Epithelial cell of proximal tubule (primary cell): ENCODE measurements around the gene CSNK1A1L. TPM values are rescaled to one million over a fixed set of nuclear protein-coding genes. Genes with fewer than 3 reads are reported as not detected.

Source experiments
- DNase-seq: peaks from one replicate; pipeline ENCODE4 v3.0.0-alpha.2; 2011; ENCODE audit warnings: low read depth
- H3K4me3 ChIP-seq: 2 replicates; pipeline ENCODE4 v1.5.1; 2011; ENCODE audit warnings: low read depth, mild to moderate bottlenecking, low read length
- CTCF ChIP-seq: conservative IDR thresholded peaks from 2 replicates; pipeline ENCODE4 v1.5.1; 2012; ENCODE audit warnings: low read depth, mild to moderate bottlenecking, low read length
- total RNA-seq: library from RNA; depleted of rRNA; stranded (reverse); fragments of >200 nt; gene quantifications from 2 replicates; pipeline ENCODE4 v1.2.3, GENCODE V29; 2015

Gene CSNK1A1L
- total RNA-seq, 1 donor from 2014 or later: not detected

- H3K4me3 ChIP-seq: no peak overlapping the region
- no peak for DNase-seq
- no peak for TF ChIP-seq CTCF
These were observed 33.9 kb upstream of the CSNK1A1L start for GRCh38 chr13:37139356-37139755.

GRCh38 chr13:37138926-37139325 lies 33.5 kb upstream of the CSNK1A1L start:
- TF ChIP-seq CTCF: no peak
- DNase-seq: no peak
- no peak overlapping the region for H3K4me3 ChIP-seq

- H3K4me3 ChIP-seq: no peak overlapping the region
- DNase-seq: no peak
- TF ChIP-seq CTCF: peak; percentile 40
These were observed 32.7 kb upstream of the CSNK1A1L start for GRCh38 chr13:37138169-37138568.

GRCh38 chr13:37136633-37137032 lies 31.2 kb upstream of the CSNK1A1L start:
- no peak for TF ChIP-seq CTCF
- H3K4me3 ChIP-seq: no peak overlapping the region
- no peak for DNase-seq

DNA sequence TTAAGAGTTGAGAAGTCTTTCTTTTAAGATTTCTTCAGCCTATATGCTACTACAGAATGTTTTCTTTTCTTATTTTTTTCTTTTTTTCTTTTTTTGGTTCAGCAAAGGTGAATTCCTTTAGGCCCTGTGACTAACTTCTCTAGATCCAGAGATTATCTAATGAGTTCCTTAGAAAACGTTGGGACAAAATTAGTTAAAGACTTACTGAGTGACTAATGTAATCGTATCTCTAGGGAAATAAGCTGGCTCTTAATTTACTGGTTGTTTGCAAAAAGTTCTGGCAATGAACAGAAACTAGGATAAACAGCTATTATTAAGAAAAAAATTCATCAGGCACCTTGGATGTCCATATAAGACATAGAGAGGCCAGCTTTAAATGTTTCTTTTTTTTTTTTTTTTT lies 30.7 kb upstream of the CSNK1A1L start:
- DNase-seq: no peak
- no peak for TF ChIP-seq CTCF
- H3K4me3 ChIP-seq: no peak overlapping the region

GRCh38 chr13:37134411-37135041 lies 29.1 kb upstream of the CSNK1A1L start:
- no peak overlapping the region for H3K4me3 ChIP-seq
- no peak for DNase-seq
- no peak for TF ChIP-seq CTCF

- no peak overlapping the region for H3K4me3 ChIP-seq
- TF ChIP-seq CTCF: no peak
- no peak for DNase-seq
These were observed 26.7 kb upstream of the CSNK1A1L start for GRCh38 chr13:37132211-37132610.
